HG03159 (cell line): ENCODE results near the gene GOLGA7B.
A peak's percentile ranks its signal among the peaks of the same experiment; 100 is the strongest.

Source experiments
- ATAC-seq: cut with Tn5 transposase; IDR thresholded peaks from one replicate; pipeline ENCODE4 v1.9.1; 2021; ENCODE audit warnings: mild to moderate bottlenecking, moderate library complexity; ENCODE audit not compliant: unreplicated experiment

Gene GOLGA7B

DNA sequence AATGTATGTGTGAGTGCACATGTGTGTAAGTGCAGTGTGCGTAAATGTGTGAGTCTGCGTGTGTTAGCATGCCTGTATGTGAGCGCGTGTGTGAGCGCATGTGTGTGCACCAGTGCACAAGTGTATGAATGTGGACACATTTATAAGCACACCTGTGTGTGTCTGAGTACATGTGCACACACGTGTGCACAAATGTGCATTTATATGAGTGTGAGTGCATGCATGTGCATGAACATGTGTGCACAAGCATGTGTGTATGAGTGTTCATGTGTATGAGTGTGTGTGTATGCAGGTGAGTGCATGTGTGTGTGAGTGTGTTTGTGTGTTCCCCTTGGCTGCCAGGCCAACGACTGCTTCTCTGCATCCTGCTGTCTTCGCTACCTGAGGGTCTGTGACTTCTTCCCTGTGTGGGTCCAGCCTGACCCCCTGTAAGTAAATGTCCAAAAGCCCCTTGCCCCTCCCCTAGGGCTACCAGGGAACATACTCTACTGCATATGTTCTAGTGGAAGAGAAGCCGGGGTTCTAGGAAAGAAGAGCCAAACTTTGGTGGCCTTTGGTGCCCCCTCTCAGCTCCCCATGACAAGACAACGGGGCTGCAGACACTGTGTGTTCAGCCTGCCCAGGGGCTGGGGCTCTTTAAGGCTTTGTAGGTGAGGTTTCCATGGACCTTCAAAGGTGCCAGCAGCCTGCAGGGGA, 17.0 kb downstream of the GOLGA7B start:
- ATAC-seq = no peak

DNA sequence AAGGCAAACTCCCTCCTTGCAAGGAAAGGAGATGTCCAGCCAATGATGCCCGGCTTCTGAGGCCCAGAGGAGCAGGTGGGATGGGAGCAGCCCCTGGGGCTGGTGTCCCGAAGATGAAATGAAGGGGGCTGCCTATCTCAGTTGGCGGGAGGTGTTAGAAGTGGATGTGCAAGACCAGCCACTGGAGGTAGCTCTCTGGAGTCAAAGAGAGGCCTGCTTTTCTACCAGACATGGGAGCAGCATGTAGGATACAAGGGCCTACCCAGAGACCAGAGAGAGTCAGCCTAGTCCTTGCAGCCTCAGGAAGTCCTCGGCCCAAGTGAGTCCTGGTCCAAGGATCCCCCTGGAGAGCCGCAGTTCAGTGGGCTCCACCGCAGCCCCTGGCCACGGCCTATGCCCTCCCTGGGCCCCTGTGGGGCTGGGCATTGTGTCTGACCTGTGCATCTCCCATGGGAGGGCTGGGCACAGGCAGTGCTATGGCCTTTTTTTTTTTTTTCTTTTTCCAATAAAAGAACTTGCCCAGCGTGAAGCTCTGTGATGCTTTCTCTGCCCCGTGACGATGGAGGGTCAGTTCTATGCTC, 17.7 kb downstream of the GOLGA7B start:
- no peak for ATAC-seq

DNA sequence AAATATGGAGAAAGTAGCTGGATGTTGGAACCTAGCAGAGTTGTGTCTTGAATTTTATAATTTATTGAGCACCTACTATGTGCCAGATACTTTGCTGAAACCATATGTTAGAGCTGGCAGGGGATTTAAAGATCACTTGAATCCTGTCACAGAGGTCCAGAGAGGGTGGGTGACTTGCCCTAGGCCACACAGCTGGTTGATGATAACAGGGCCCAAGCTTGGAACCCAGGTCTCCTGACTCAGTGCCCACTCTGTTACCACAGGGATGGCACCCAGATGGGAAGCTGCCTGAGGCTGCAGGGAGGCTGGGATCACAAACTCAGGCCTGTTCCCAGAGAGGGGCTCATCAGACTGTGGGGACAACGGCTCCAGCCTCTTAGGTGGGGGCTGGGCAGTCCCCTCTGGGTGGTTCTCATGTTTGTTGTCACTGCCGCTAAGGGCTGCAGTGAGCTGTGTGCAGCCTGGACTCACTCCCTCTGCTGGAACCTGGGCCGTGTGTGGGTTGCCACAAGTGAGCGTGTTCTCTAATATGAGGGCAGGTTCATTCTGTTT, 18.6 kb downstream of the GOLGA7B start:
- no peak for ATAC-seq

DNA sequence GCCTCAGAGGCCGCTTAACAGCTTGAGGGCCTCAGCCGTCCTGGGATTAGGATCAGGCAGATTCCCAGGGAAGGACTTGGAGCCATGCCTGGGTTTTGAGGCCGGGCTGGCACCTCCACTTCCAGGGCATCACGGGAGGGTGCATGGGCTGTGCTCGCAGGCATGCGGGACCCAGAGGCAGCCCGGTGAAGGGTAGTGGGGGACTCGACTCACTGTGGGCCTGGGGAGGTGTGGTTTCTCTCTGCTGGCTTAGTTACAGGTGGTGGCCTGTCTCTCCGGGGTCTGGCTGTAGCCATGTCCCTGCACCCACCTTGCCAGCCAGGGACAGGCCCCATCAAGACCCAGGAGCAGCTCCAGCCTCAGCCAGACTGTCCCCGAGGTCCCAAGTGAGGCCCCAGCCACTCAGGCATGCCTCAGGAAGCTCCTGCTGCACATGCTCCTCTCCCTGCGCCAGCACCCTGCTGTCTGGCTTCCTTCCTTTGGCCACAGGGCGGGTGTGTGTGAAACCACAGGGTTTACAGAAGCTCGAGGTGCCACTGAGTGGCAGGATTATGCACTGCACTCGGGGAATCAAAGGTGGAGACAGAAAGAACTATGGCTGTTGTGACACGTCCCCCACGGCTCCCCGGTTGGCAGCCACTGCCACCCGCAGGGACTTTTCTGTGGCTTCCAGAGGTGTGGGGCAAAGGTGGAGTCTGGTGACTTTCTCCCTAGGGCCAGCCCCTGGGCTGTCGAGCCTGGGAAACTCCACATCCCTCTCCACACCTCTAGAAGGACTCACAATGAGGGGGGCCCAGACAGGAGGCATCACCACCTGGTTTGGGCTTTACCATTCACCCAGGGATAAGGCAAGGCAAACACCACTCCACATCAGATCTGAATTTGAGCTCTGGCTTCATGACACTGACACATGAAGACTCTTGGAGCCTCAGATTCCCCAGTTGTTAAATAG, 19.7 kb downstream of the GOLGA7B start:
- peak; percentile 96 for ATAC-seq

DNA sequence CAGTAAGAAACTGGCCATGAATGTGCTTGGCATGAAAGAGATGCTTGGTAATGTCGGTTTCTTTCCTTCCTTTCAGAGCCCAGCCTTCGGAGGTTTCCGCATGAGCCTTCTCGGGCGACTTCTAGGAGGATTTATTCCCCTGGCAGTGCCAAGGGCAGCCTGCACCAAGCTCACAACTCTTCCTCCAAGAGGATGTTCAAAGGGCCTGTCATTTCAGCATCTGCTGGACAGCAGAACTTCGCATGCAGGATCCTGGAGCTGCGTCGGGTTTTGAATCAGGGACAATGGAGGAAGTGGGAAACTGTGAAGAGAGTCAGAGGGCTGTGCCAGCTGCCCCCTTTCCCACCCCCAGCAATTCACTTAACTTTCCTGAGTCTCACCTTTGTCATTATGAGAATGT, 21.3 kb downstream of the GOLGA7B start:
- ATAC-seq = no peak

DNA sequence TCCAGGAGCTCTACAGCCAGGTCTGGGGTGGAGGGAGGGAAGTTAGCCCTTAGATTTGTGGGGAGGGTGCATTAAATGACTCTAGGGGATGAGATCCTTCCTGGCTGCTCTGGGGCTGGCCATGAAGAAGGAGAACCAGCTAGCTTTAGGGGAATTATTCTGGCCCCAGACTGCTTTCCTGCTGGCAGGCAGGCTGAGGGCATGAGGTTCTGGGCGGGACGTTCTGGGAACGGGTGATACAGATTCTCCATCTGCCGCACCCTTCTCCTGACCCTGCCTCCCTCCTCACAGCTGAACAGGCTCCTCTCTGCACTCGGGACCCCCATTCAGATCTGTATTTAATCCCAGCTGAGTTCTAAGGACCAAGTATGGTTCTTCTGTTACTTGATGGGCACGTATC, 23.9 kb downstream of the GOLGA7B start:
- ATAC-seq = no peak

DNA sequence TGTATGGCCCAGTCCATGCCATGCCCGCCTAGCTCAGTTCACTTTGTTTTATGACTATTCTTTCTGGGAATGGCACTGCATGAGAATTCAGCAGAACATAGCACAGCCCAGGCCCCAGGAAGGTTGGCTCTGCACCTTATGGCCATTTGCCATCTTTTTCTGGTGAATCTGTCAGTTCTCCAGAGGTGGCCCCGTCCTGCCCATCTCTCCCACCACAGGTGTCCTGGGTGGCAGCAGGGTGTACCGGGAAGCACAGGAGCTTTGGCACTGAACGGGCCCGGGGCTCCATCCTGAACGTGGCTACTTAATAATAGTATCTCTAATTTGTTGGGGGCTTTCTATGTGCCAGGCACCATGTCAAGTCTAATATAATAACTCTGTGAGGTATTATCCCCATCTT, 24.7 kb downstream of the GOLGA7B start:
- no peak for ATAC-seq

DNA sequence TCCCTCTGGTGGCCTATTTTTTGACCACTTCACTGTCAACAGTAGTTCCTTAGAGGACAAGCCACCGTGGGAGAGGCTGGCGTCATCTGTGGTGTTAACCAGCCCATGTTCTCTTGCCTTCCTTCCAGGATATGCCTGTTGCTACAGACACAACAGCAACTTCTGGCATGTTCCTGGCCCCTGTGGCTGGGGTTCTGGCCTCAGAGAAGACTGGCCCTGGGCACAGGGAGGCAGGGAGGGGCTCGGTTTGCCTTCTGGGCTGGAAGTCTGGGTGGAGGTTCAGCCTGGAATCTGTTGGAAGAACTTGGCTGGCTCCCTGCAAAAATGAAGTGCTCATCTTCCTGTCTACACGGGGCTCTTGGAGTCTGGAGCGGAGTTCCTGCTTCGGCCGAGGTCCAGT, 25.7 kb downstream of the GOLGA7B start:
- ATAC-seq = no peak

DNA sequence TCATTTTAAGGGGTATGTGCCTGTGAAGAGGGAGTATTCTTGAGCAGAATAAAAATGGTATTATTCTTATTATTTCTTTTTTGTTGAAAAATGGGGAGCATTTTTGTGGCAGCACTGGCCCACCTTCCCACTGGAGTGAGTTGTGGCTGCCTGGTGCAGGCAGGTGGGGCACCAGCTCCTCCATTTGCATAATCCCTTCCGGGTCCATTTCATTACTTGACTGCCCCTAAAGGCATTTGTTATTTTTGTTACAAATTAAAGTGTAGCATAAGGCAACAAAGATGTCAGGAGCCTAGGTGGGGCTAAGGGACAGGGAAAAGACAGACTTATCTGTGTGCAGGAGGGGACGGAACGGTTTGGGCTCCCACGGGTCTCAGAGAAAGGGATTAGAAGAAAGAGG, 26.8 kb downstream of the GOLGA7B start:
- no peak for ATAC-seq

DNA sequence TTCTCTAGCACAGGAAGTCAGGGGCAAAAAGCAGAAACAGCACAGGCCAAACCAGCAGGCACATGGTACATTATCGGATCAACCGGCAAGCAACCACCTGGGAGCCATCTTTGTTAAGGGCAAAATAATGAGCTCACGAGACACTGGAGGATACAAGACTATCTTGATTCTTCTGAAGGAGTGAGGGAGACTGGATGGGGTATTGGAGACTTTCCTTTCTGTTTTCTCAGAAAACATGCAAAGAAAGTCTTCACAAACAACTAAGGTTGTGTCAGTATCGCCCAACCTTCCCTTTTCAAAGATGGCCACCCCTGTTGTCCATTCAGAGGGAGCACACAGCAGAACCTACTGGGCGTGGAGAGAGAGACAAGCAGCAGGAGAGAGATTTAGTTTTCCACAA, 29.6 kb downstream of the GOLGA7B start:
- ATAC-seq = no peak

DNA sequence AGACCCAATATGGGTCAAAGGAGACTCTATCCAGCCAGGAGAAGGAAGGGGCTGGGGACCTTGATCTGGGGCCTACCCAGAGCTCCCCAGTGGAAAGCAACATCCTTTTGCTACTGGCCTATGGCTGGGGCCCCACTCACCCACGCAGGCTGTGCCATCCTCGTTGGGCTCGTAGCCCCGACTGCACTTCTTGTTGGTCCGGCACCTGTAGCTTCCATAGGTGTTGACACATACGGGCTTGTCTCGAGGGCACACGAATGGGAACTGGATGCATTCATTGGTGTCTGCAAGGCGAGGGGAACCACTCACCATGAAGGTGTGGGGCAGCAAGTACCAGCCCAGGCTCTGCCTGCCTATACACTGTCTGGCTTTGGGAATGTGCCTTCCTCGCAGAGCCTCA, 30.5 kb downstream of the GOLGA7B start:
- ATAC-seq = no peak

DNA sequence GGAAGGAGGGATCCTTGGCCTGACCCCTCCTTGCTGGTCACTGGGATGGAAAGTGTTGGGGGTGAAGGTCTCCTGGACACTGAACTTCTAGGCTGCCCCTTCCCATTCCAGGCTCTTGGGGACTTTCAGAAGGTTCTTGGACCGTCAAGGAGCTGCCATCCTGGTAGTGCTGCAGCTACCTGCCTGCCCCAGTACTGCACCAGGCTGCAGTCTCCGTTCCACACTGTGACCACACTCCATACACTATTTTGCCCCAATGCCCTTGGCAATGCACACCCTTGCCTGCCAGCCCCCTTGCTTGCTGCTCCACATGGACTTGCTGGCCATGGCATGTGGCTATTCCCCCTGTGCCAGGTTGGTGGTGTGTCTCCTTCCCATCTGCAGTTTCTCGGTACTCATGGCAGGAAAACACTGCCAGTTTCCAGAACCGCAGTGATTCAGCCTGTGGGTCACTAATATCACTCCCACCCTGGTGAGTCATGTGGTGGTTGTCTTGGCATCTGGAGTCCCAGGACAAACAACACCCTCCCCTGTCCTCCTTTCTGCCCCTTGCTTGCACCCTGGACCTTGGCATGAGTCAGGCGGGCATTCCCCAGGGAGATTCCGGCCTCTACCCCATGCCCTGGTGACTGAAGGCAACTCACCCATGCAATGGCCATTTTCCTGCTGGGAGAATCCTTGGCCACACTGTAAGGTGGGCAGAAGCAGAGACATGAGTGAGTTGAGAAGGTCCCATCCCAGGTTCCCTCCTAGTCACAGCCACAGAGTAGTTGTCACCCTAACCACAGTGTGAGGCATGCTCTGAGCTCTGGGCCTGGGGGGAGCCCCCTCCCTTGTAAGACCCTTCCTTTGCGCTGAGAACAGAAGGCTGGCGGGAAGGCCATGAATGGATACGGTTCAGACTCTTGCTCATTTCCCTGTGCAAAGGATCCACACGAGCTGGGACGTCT, 32.8 kb downstream of the GOLGA7B start:
- no peak for ATAC-seq

DNA sequence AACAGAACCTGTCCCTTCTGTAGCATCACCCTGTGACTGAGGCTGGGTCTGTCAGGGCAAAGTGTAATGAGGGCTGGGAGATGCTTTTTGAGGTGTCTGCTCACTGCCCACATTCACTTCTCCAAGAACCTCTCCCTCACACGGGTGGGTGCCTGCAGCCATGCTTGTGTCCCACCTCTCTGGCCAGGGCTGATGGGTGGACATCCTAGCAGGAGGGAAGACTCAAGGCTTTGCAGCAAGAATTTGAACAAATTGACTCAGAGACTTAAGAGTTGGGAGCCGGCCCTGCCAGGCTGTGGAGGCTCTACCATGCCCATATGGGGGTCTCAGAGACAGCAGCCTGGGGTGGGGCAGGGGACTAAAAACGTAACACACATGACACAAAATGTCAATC, 33.4 kb downstream of the GOLGA7B start:
- ATAC-seq = no peak

DNA sequence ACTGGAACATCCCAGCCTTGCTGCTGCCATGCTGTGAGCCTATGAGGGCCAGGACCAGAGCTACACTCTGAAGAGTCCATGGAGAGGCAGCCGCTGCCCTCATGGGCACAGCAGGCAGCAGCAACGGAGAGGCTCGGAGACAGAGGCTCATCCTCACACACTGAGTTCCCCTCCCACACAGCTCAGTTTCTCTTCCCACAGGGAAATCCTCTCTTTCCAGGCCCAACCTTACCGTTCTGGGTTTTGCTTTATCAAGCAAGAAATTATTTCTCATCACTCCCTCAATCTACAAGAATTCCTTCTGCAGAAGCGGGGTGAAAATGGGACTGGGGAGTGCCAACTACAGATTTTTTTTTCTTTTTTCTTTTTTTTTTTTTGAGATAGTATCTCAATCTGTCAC, 36.6 kb downstream of the GOLGA7B start:
- no peak for ATAC-seq

DNA sequence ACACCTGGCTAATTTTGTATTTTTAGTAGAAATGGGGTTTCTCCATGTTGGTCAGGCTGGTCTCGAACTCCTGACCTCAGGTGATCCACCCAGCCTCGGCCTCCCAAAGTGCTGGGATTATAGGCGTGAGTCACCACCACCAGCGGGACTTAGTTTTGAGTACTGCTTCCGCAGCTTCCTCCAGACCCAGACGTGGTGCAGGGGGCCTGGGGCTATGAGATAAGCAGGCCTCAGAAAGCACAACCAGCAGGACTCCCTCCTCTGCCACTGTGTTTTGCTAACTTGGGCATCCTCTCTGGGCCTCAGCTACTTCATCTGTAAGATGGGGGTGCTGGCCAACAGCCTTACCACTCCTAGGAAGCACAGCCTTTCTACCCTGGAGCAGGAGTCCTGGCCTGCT, 37.8 kb downstream of the GOLGA7B start:
- ATAC-seq = no peak

DNA sequence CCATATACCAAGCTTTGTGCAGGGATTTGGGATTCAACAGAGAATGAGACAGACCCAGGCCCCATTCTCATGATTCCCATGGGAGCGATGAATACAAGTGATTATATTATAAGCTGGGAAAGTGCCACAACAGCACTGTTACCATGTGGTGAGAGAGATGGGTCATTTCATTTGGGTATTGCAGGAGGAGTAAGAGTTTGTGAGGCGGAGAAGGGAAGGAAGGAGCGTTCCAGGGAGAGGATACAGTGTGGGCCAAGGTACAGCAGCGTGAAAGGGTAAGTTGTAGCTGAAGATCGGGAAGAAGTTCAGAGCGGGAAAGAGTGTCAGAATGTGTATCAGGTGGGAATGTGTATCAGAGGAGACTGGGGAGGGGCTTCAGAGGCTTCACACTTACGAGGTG, 38.5 kb downstream of the GOLGA7B start:
- no peak for ATAC-seq

DNA sequence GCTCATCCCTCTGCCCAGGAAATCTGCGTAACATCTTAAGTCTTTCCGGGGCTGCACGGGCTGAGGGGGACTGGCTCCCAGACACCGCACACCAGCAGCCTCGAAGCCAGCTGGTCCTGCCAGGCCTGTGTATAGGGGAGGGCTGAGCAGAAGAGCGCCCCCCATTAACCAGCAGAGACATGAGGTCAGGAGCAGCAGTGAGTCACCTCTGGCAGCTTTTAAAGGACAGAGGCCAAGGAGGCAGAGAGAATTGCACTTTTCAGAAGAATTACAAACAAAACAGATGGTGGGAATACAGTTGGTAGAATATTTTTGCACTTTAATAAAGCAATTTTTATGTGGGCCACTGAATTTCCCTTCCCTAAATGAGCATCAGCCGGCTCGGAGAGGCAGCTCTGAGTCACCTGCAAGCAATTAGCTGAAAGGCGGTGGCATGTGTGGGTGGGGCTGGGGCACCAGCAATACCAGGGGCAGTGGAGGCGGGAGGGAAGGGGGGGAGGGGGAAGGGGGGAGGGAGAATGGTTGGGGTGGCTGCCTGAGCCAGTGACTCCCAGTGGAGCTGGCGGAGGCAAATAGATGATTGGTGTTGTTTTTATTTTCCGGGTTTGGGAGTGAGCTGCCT, 39.1 kb downstream of the GOLGA7B start:
- no peak for ATAC-seq

DNA sequence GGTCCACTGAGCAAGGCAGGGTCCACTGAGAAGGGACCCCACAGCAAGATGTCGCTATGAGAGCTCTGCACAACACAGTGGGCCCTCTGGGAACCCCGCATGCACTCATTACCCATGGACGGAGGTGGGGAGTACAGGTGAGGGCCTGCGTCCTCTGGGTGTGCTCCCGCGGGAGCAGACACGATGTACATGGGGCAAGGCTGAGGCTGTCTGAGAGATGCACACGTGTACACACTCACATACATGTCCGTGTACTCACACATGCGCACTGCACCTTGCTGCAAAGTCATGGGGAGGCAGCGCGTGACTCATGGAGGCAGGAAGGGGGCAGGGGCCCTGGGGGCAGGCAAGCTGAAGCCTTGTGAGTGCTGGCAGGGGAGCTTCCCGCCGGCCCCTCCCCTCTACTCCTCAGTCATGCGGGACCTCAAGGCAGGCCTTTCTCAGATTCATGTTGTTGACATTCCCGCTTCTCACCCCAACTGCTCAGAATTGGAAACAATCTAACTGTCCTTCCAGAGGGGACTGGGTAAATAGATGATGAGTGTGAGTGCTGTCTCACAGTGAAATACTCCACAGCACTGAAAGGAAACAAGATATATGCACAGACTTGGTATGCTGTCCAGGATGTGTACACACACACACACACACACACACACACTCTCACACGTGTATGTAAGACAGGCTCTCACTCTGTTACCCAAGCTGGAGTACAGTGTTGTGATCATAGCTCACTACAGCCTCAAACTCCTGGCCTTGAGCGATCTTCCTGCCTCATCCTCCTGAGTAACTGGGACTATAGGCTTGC, 40.0 kb downstream of the GOLGA7B start:
- ATAC-seq = no peak

DNA sequence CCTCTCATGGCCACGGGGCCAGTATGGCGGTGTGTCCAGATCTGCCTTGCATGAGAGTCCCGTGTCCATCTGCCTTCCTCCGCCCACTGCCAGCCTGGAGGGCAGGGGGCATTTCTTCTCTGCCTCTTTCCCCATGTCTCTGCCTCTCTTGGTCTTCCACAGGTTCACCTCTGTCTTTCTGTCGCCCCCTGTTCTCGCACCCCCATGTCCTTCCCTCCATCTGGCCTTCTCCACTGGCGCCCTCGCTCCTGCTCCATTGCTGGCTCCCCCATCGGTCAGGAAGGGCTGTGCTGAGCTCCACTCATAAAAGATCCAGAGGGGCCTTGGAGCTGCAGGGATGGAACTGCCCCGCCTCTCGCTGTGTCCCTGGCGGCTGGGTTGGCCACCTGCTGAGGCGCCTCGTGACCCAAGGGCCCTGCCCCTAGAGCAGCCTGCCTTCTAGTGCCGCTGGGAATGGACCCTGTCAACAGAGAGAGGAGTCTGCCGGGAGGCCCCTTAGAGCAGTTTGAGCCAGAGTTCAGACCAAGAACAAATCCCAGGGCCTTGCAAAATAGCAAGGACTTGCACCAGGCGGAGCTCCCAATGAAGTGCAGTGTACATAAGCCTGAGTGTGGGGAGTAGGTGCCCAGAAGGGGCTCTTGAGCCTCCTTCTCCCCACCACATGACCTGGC, 42.0 kb downstream of the GOLGA7B start:
- ATAC-seq = no peak
